Left lobe of liver (tissue), 2 donors: ENCODE results near the gene MED25. TPM values are rescaled to one million over a fixed set of nuclear protein-coding genes. Genes with fewer than 3 reads are reported as not detected.

Source experiments
- ATAC-seq: fragments of 200-7000 bp; cut with Tn5 transposase; one replicate; pipeline ENCODE4 v1.9.1; 2020; ENCODE audit warnings: mild to moderate bottlenecking, moderate library complexity
- DNase-seq: peaks from one replicate; pipeline ENCODE4 v3.0.0-alpha.2; 2020; ENCODE audit warnings: low spot score
- total RNA-seq: library from RNA; stranded (reverse); gene quantifications from one replicate; pipeline ENCODE4 v1.2.1, GENCODE V29; 2021
- donor health status: DM: no; HTN: no; CAD: no; lungs with moderate emphysema.
- donor health status: DM: no; HTN: yes; CAD: no.

The MED25 gene
- 16.5 TPM for total RNA-seq

- peak; percentile 82 for ATAC-seq
- peak; percentile 87 for DNase-seq
These were observed at the start of gene MED25 for GRCh38 chr19:49817964-49818648. MED25 (plus strand) TSS chr19:49818289; CDS start chr19:49818342, 53 bp downstream.

- DNase-seq (no peak), ATAC-seq (no peak)
These were observed 47.6 kb upstream of the MED25 start for GRCh38 chr19:49770529-49770928.

- DNase-seq (peak; percentile 72), ATAC-seq (peak; percentile 75)
These were observed 46.4 kb upstream of the MED25 start for GRCh38 chr19:49771674-49772139.

- DNase-seq: no peak
- no peak for ATAC-seq
These were observed 45.1 kb upstream of the MED25 start for GRCh38 chr19:49772850-49773432.

- ATAC-seq (no peak), DNase-seq (no peak)
These were observed 44.3 kb upstream of the MED25 start for GRCh38 chr19:49773663-49774350.

GRCh38 chr19:49774969-49775368 lies 43.1 kb upstream of the MED25 start:
- ATAC-seq: no peak
- no peak for DNase-seq

GRCh38 chr19:49775742-49776370 lies 42.2 kb upstream of the MED25 start:
- DNase-seq (no peak), ATAC-seq (no peak)

- ATAC-seq: no peak
- DNase-seq: no peak
These were observed 41.7 kb upstream of the MED25 start for GRCh38 chr19:49776371-49776764.

- ATAC-seq: peak; percentile 39
- no peak for DNase-seq
These were observed 38.1 kb upstream of the MED25 start for GRCh38 chr19:49779731-49780555.

GRCh38 chr19:49780861-49781260 lies 37.2 kb upstream of the MED25 start:
- ATAC-seq: no peak
- no peak for DNase-seq

- peak; percentile 29 for ATAC-seq
These were observed 36.7 kb upstream of the MED25 start for GRCh38 chr19:49781394-49781793.

GRCh38 chr19:49782515-49782914 lies 35.6 kb upstream of the MED25 start:
- no peak for ATAC-seq
- no peak for DNase-seq

More at GRCh38 chr19:49781394-49781793, 36.7 kb upstream of the MED25 start:
- no peak for DNase-seq

GRCh38 chr19:49786376-49786820 lies 31.7 kb upstream of the MED25 start:
- ATAC-seq: no peak
- DNase-seq: no peak

GRCh38 chr19:49787746-49788145 lies 30.3 kb upstream of the MED25 start:
- no peak for DNase-seq
- no peak for ATAC-seq

- ATAC-seq (no peak), DNase-seq (no peak)
These were observed 29.2 kb upstream of the MED25 start for GRCh38 chr19:49788857-49789256.

- DNase-seq: no peak
- ATAC-seq: peak; percentile 53
These were observed 27.2 kb upstream of the MED25 start for GRCh38 chr19:49790866-49791265.

- no peak for DNase-seq
- no peak for ATAC-seq
These were observed 26.2 kb upstream of the MED25 start for GRCh38 chr19:49791776-49792445.

GRCh38 chr19:49792829-49793560 lies 25.1 kb upstream of the MED25 start:
- DNase-seq: no peak

GRCh38 chr19:49793561-49793840 lies 24.6 kb upstream of the MED25 start:
- ATAC-seq (no peak), DNase-seq (no peak)

More at GRCh38 chr19:49792829-49793560, 25.1 kb upstream of the MED25 start:
- no peak for ATAC-seq
